SKM-1 treated with dmso at 0.1 percent for 144 hours (cell line): ENCODE data around the gene SPDEF.

ENCODE experiments used
- DNase-seq: peaks from one replicate; lab custom pipeline; 2025; ENCODE audit not compliant: unreplicated experiment; lab: John Stamatoyannopoulos, UW

Gene SPDEF

GRCh38 chr6:34515473-34516387, 40.4 kb downstream of the SPDEF start:
- DNase-seq: no peak

DNA sequence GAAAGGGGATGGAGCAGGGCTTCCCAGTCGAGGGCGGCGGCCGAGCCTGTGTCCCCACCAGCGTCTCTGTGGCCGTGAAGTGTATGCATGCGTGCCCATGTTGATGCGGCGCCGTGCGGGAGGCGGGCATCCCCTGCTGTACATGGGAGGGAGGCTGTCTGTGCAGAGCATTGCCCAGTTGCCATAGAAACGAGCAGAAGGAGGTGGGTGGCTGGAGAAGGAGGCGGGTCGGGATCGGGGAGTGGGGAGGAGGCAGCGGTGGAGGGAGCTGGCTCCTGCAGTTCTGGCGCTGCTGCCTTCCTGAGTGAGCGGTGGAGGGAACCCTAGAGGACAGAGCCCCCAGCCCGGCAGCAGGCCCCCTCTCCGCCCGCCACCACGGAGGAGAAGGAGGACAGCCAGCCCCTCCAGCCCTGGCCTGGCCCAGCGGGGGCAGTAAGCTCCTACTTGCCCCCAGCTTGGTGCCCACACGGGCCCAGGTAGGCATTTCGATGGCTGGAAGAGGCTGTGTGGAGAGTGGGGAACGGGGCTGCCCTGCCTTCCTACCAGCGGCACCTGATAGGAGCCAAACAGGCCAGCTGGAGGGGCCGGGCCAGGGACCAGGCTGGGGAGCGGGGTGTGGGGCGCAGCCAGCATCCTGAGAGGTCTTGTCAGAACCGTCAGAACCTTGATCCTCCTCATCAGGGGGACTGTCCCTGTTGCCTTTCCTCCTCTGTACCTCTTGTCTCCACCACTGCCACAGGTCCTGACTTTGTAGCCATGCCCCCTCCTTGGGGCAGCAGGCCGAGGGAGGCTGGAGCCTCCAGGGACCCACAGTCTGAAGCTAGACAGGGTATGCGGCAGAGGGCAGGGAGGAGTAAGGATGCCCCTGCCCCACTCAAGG, 41.3 kb downstream of the SPDEF start:
- no peak for DNase-seq

DNA sequence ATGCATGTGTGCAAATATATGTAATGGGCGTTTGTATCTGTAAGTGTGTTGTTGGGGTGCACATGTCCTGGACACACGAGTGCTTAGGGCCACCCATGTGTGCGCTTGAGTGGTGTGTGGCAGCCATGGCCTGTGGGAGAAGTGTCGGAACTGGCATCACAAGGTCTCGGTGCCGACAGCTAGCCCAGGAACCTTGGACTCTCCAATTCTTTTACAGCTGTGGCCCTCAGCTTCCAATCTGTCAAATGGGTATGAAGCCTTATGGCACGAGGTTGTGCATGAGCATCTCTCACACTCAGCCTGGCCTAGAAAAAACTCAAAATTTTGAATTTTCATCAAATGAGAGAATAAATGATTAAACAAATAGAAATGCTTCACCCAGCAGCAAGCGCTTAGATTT, 42.0 kb downstream of the SPDEF start:
- no peak for DNase-seq

GRCh38 chr6:34513646-34514045, 42.5 kb downstream of the SPDEF start:
- DNase-seq: no peak

DNA sequence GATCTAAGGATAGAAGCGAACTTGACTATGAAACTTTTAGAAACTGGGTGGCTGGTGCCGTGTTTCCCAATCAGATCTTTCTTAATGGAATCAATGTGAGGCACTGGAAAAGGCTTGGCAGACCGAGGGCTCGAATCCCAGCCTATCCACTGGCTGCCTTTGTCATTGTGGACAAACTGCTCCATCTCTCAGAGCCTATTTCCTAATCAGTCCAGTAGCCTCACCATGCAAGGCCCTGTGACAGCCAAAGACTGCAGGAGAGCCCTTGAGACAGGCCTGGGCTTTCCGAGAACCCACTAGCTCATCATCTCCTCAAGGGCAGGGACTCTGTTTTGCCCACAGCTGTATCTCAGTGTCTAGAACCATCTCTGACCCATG, 43.4 kb downstream of the SPDEF start:
- no peak for DNase-seq

- no peak for DNase-seq
These were observed 44.0 kb downstream of the SPDEF start for GRCh38 chr6:34511915-34512737.

DNA sequence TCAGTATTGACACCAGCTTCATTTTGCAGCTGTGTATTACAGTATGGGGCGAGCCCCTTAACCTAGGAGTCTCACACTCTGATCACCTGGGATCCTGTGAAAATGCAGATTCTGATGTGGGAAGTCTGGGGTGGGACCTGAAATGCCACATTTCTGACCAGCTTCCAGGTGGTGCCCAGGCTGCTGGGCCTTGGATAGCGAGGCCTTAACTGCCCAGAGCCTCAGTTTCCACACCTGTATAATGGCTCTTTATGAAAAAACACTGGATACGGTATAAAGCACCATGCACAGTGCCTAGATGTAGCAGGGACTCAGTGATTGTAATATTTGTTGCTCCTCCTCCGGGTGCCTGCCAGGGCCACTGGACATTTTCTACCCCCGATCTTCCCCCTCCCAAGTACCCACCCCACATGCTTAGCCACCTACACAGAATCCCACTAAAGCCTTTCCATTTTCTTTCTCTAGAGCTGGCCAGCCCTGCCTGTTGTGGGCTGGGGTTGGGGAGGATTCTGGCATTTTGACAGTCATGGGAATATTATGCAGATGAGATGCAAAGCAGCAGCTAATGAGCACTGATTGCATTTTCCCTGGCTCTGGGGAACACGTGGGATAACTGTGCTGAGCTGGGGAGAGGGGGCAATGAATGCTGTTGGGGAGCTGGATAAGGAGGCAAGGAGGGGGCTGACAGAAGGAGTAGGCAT, 44.8 kb downstream of the SPDEF start:
- no peak for DNase-seq

DNA sequence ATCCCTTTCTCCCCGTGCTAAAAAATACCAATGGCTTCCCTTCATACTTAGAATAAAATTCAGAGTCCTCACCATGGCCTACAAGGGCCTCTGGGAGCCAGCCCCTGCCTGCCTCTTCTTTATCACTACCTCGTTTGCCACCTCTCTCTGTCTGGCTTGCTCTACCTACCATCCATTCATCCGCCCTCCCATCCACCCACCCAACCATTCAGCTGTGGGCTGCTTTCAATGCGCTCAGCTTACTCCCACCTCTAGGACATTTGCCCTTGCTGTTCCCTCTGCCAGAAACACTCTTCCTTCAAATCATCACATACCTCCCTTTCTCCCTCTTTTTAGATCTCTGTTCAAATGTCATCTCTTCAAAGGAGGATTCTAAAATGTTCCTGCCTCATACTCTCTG, 45.8 kb downstream of the SPDEF start:
- DNase-seq: no peak

- no peak for DNase-seq
These were observed 46.3 kb downstream of the SPDEF start for GRCh38 chr6:34509782-34510181.

DNA sequence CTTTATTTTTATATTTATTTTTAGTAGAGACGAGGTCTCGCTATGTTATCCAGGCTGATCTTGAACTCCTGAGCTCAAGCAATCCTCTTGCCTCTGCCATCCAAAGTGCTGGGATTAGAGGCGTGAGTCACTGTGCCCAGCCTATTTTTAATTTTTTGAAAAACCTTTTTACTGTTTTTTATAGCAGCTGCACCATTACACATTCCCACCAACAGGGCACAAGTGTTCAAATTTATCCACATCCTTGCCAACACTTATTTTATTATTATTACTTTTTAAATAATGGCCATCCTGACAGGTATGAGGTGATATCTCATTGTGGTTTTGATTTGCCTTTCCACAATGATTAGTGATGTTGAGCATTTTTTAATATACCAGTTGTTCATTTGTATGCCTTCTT, 47.7 kb downstream of the SPDEF start:
- no peak for DNase-seq

- no peak for DNase-seq
These were observed 49.4 kb downstream of the SPDEF start for GRCh38 chr6:34506718-34507117.

DNA sequence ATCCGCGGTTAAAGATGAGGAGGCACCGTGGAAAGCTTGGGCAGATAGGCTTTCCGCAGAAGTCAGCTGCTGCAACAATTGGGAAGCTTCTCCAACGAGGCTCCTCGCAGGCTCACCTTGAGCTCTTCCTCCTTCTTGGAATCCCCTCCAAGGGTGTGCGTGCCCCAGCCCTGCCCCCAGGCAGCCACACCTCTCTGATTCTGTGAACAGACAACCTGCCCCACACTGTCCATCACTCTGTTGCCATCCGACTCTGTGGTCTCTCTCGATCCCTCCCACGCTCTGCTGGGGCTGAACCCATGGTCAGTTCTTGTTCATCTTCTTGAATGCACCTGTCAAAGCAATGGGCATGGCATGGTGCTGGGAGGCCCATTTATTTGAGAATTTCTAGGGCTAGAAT, 58.7 kb downstream of the SPDEF start:
- no peak for DNase-seq

GRCh38 chr6:34496103-34496685, 59.9 kb downstream of the SPDEF start:
- DNase-seq: no peak

- DNase-seq: no peak
These were observed 61.2 kb downstream of the SPDEF start for GRCh38 chr6:34494973-34495372.

DNA sequence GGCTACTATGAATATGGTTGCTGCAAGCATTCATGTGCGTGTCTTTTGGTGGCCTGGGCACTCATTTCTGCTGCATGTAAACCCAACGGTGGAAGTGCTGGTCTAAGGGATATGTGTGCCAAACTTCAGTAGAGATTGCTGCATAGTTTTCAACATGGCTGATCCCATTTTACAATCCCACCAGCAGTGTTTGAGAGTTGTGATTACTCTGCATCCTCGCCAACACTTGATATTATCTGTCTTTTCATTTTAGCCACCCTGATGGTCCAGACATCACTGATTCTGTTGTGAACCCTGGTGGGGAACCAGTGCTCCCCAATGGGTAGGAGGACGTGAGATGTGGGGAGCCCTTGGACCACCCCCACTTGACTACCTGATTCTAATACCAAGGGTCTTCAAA, 62.8 kb downstream of the SPDEF start:
- no peak for DNase-seq

DNA sequence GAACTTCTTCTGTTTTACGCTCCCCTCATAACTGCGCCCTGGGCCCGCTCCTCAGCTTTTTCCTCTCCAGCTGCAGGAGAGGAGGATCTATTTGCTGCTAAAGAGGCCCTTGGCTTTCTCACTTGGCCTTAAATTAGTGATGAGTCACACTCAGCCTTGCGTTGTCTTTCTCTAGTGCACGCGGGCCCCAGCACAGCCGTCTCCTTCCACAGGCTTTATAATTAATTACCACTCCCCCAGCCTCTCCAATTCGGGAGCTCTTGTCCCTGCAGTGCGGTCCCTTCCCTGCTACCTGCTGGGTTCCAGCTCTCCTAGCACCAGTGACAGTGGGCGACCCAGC, 65.1 kb downstream of the SPDEF start:
- no peak for DNase-seq

DNA sequence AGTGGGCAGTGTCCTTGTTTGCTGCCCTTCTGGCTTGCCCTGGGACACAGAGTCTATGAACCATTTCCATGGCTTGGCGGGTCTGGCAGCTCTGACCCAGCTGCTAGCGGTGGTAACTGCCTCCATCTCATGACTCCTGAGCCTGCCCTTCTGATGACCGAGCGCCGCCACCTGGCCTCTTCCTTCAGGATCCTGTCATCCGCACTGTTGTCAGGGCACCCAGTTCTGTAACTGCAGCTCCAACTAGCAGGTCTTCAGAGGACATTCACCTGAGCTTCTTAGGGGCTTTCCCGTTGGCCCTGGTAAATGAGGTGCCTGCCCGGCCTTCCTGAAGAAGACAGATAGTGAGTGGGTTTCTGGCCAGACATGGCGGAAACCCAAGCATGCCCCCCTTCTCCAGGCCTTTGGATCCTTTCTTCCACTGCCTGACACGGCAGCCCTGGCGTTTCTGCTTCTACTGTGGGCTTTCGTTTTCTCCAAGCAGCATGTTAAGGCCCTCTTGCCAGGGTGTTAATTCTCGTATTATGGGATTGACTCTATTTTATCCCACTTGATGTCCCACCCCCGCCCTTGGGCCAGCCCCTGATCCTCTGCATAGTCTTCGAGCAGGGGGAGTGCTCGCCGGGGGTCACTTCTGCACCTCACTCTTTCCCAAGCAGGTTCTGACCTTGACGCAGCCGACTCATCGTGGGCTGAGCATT, 65.6 kb downstream of the SPDEF start:
- DNase-seq: no peak

GRCh38 chr6:34489207-34489805, 66.8 kb downstream of the SPDEF start:
- no peak for DNase-seq
